ENCODE measurements around the gene ACBD6.

ACBD6 gene

GRCh38 chr1:180295999-180296398, 206.4 kb downstream of the ACBD6 start:
- DNase-seq (ENCODE audit: low spot score), result no peak

DNA sequence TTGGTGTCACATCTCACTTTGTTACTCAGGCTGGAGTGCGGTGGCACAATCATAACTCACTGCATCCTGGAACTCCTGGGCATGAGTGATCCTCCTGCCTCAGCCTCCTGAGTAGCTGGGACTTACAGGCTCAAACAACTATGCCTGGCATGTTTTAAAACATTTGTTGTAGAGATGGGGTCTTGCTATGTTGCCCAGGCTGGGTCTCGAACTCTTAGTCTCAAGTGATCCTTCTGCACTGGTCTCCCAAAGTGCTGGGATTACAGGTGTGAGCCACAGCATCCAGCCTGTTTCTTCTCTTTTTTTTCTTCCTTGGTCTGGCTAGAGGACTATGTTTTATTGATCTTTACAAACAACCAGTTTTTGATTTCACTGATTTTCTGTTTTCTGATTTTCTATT, 207.7 kb downstream of the ACBD6 start:
- no peak for DNase-seq (ENCODE audit: low spot score)

- no peak for DNase-seq (ENCODE audit: low spot score)
Measured at GRCh38 chr1:180291004-180291403, 211.4 kb downstream of the ACBD6 start.

- DNase-seq (ENCODE audit: low spot score), result no peak
Measured at GRCh38 chr1:180290265-180291001, 211.9 kb downstream of the ACBD6 start.

DNA sequence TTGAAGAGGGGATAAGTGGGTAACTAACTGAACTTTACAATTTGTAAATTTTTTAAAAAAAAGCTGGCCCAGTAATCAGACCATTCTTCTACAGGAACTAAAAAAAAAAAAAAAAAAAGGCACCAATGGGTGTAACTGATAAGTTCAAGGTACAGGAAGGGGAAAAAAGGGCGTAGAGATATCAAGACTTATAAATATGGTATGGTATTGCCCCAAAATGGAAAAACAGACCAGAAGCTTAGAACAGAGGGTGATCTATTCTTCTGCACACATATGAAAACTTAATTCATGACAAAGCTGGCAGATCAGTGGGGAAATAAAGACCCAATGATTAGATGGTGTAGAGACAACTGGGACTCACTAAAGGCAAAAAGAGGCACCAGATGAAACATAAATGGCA, 213.4 kb downstream of the ACBD6 start:
- no peak for DNase-seq (ENCODE audit: low spot score)

- no peak for DNase-seq (ENCODE audit: low spot score)
Measured at GRCh38 chr1:180287988-180288705, 214.2 kb downstream of the ACBD6 start.

DNA sequence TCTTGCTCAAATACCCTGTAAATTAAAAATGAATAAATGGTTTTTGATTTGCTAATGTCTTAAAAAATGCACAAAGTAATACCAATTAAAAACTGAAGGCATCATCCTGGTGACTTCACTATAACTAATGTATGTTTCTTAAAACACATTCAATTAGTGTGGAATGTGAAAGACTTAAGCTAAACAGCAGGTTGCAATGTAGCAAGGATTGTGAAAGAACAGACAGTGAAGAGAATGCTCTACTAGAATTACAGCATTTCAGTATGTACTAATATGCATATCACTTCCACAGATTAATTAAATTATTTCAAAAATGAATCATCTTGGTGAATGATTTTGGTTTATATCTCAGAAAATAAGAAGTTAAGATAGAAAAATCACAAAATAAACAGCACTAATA, 216.0 kb downstream of the ACBD6 start:
- DNase-seq (ENCODE audit: low spot score), result no peak

GRCh38 chr1:180283098-180283497, 219.3 kb downstream of the ACBD6 start:
- no peak for DNase-seq (ENCODE audit: low spot score)

DNA sequence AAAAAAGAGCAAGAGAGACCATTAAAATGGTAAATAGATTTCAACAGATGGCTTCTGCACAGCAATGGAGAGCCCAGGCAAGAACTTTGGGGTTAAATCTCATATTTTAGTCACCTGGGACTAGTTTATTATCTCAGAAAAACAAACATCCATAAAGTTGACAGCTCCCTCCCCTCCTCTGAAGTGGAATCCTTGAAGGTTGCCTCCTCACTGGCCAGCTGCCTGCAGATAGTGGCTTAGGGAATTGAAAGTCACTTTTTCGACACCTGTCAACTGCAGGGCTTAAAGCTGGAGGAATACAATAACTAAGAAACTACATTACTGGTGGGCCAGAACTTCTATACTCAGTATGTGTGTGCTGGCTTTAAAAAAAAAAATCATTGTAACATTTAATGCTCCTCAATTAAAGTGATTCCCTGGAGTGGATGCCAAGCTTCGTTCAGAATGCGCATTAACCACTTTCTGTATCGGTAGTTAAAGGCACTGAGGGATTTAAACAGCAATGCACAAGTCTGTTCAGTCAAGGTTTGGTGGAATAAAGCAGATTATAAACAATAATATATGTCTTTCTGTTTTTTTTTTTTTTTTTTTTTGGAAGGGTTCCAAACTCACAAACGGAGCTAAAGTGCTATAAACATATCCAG, 219.9 kb downstream of the ACBD6 start:
- DNase-seq (ENCODE audit: low spot score), result no peak

DNA sequence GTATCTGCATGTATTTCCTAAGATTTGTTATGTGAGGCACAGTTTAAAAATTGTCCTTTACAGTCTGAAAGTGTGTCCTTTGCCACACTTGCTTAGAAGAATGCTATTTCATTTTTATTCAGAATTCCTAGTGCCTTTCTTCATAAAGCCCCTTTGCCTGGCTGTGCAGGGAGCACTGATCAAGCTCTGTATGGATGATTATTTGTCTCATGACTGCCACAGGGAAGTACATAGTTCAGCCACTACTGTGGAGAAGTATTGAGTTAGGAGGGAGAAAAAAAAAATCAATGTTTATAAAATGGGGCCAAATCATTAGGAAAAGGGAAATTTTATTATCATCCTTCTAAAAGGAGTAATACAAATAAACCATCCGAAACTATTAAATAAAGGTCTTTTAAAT, 220.9 kb downstream of the ACBD6 start:
- no peak for DNase-seq (ENCODE audit: low spot score)

DNA sequence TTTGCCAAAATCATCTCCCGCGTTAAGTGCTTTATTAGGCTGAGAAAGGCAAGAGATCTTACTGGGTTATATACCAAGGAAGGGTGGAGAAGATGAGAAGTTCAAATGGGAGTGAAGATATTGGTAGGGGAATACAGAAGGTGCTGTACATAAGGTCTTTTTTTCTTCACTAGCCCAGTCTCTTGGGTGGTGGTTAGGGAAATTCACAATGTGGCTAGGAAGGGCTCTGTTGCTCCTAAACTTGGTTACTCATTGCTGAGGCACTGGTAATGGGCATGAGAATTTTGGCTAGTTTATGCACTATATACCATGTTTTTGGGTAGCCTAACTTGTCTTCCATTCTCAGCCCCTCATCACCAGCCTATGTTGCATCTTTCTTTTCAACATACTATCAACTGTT, 221.8 kb downstream of the ACBD6 start:
- DNase-seq (ENCODE audit: low spot score), result no peak

- no peak for DNase-seq (ENCODE audit: low spot score)
Measured at GRCh38 chr1:180279651-180280050, 222.7 kb downstream of the ACBD6 start.

- DNase-seq (ENCODE audit: low spot score), result no peak
Measured at GRCh38 chr1:180278596-180279395, 223.6 kb downstream of the ACBD6 start.

- DNase-seq (ENCODE audit: low spot score), result no peak
Measured at GRCh38 chr1:180278194-180278515, 224.2 kb downstream of the ACBD6 start.

- DNase-seq (ENCODE audit: low spot score), result no peak
Measured at GRCh38 chr1:180277476-180278193, 224.7 kb downstream of the ACBD6 start.

- DNase-seq (ENCODE audit: low spot score), result no peak
Measured at GRCh38 chr1:180275726-180276125, 226.7 kb downstream of the ACBD6 start.

GRCh38 chr1:180274221-180274620, 228.2 kb downstream of the ACBD6 start:
- no peak for DNase-seq (ENCODE audit: low spot score)

DNA sequence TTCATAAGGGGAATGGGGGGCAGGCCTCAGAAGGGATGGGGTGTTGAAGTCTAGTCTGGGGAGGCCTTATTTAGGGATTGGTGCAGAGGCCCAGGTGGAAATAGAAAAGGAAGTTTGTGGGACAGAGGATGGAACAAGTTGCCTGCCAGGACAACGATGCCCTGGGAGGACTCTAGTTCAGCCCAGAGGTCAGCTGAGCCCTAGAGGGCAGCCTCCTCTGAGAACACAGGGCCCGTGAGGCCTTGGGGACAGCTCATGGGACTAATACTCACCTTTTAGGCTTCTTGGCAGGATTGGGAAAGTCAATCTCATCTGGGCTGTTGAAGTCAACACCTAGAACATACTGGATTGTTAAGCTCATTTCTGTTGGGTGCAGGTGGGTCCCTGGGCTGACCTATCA, 229.3 kb downstream of the ACBD6 start:
- no peak for DNase-seq (ENCODE audit: low spot score)

DNA sequence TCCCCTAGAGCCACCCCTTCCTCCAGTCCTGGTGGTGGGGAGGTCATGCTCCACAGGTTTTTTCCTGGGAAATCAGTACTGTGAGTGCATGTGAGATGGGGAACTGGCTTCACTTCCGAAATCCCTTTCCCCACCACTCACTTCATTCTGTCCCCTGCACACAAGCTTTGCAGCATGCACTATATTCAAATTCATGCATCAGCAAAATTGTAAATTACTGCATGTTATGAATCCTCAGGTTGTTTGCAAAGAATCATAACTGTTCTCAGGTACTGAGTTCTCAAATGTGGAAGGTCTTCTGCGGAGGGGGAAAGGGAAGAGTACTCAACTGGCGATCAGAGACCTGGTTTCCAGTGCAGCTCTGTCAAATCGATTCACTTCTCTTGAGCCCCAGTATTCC, 230.0 kb downstream of the ACBD6 start:
- no peak for DNase-seq (ENCODE audit: low spot score)

GRCh38 chr1:180271272-180272255, 230.8 kb downstream of the ACBD6 start:
- no peak for DNase-seq (ENCODE audit: low spot score)

Data from COLO829 (cell line).